Activated CD4-positive, alpha-beta T cell treated with anti-CD3 and anti-CD28 coated beads for 48 hours (primary cell): ENCODE results near the gene CYP2R1.
"Not testable (repeated sequence)": the region's sequence is repeated elsewhere in the genome, so short reads cannot be mapped to it uniquely, and the experiment has no call there.

Source experiments
- DNase-seq: peaks from one replicate; pipeline ENCODE4 v3.0.0-alpha.2; 2020

The CYP2R1 gene

DNA sequence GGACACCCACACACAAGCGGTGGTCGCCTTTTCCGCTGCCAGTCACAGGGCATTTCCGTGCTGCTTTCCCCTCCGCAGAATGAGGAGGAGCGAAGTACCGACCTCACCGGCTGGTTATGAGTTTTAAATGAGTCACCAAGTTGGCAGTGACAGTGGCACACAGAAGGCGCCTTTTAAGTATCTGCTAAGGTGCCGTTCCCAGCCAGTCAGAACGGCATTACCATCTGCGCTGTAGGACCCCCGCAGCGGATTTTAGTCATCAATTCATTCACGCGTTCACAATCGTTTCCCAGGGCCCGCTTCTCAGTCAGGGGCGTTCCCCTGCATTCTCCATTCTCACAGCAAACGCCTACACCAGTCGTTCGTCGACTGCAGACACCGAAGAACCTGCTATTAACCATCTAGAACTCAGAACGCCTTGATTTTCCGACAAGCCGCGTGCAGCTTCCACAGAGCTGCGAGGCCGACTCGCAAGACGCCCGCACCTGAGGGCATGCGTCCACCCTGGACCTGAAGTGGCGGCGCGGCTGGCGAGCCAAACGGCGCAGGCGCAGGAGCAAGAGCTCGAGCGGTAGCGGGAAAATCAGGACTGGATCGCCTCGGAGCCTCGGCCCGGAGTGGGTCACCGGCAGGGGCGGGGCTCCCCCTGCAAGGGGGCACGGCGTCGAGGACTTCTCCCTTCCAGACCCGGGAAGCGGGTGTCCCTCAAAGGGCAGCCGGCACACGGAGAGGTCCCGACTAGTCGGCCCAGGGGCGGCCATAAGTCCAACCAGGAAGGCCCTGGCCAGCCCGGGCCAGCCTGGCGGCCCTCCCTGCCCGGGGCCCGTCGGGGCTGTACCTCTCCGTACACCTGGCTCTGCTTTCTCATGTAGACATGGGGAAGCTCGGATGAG lies 642 bp downstream of the CYP2R1 start:
- DNase-seq: peak; percentile 89

GRCh38 chr11:14886513-14886912 lies 5.5 kb downstream of the CYP2R1 start:
- DNase-seq: no peak

GRCh38 chr11:14884667-14885273 lies 7.3 kb downstream of the CYP2R1 start:
- no peak for DNase-seq

- not testable (repeated sequence) for DNase-seq
Measured at GRCh38 chr11:14883683-14884082, 8.3 kb downstream of the CYP2R1 start.

GRCh38 chr11:14882196-14882595 lies 9.8 kb downstream of the CYP2R1 start:
- DNase-seq: no peak

DNA sequence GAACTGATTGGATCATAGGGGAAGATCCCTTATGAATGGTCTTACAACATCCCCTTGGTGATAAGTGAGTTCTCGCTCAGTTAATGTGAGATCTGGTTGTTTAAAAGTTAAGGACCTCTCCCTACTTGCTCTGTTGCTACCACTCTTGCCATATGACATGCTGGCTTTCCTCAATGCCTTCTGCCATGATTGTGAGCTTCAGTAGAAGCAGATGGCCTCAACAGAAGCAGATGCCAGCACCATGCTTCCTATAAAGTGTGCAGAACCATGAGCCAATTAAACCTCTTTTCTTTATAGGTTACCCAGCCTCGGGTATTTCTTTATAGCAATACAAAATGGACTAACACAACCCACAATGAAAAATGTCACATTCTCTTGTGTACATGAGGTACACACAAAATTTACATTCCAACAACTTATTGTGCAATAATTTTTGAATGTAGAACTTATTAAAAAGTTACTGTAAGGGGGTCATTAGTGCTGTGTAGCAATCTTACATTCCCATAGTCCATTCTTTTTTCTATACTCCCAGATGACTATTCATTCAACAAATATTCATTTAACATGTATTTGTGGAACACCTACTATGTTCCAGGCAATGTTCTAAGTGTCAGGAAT lies 10.3 kb downstream of the CYP2R1 start:
- DNase-seq: no peak

DNA sequence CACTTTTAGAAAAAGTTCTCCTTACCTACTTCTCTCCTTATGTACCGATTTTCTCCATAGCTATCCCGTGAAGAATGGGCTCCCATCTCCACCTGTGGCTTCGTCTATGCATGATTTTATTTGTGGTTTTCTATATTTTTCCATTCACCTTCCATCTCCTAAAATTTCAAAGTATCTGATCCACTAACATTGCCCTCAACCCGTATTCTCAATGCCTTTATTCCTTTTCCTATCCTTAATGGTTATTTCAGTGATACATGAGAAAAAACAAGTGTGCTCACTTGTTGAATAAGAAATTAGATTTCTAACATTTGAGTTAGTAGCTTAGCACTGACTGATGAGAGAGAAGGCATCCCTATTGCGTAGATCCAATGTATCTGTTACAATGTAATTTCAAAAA lies 16.9 kb downstream of the CYP2R1 start:
- DNase-seq: no peak

DNA sequence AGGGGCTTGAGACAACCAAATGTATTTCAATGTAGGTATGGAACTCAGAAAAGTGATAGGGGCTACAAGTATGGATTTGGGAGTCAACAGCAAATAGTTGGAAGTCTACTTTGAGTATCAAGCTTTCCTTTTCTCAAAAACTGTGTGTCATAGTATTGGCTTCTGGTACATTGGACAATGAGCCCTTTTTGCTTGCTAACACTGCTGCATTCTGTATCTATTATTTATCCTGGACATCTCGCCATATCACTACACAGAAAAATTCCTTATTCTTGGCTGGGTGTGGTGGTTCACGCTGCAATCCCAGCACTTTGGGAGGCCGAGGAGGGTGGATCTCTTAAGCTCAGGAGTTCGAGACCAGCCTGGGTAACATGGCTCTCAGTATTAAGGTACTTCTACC lies 18.4 kb downstream of the CYP2R1 start:
- no peak for DNase-seq

GRCh38 chr11:14872032-14872431 lies 20.0 kb downstream of the CYP2R1 start:
- DNase-seq: no peak

DNA sequence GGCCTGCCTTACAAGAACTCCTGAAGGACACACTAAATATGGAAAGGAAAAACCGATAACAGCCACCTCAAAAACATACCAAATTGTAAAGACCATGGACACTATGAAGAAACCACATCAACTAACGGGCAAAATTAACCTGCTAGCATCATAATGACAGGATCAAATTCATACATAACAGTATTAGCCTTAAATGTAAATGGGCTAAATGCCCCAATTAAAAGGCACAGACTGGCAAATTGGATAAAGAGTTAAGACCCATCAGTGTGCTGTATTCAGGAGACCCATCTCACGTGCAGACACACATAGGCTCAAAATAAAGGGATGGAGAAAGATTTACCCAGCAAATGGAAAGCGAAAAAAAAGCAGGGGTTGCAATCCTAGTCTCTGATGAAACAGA lies 28.3 kb downstream of the CYP2R1 start:
- not testable (repeated sequence) for DNase-seq

GRCh38 chr11:14861680-14862079 lies 30.4 kb downstream of the CYP2R1 start:
- no peak for DNase-seq

DNA sequence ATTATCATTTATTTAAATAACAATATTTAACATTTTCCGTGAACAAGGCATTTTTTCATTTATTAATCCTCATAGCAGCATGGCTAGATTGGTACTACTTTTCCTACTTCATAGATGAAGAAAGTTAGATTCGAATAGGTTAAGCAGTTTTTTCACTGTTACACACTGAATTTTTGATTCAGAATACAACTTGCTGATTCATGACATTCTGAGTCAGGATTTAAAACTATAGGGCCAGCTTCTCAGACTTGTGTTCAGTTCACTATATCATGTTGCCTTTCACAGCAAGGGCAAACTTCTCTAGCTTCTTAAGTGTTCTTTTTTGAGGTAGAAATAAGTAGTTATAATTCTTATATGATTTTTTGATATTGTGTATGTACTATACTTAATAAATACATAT lies 31.5 kb downstream of the CYP2R1 start:
- no peak for DNase-seq

- DNase-seq: no peak
Measured at GRCh38 chr11:14858404-14858803, 33.6 kb downstream of the CYP2R1 start.

DNA sequence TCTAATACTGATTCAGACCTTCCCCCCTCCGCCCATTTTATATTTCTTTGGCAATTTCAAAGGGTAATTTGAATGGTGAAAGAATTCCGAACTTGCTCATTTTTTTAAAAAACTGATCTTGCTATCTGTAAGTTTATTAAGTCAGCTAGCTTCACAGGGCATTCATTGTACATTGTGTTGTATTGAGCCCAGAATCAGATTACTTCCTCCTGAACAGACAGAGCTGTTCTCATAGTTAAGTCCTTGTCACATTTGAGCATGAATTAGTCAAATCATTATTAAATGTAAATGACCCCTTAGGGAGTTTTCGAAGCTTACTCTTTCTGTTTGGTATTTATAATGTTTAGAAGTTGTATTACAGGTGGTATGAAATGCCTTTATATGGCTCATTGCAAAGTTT lies 34.4 kb downstream of the CYP2R1 start:
- no peak for DNase-seq

DNA sequence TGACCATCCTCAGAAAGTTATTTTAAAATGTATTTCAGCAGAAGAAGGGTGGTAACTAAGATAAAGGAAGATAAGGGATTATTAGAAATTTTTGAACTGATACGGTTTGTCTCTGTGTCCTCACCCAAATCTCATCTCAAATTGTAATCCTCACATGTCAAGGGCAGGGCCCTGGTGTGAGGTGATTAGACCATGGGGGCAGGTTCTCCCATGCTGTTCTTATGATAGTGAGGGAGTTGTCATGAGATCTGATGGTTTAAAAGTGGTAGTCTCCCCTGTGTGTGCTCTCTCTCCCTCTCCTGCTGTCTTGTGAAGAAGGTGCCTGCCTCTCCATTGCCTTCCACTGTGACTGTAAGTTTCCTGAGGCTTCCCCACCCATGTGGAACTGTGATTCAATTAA lies 36.1 kb downstream of the CYP2R1 start:
- DNase-seq: no peak

- DNase-seq: no peak
Measured at GRCh38 chr11:14854057-14854456, 38.0 kb downstream of the CYP2R1 start.

DNA sequence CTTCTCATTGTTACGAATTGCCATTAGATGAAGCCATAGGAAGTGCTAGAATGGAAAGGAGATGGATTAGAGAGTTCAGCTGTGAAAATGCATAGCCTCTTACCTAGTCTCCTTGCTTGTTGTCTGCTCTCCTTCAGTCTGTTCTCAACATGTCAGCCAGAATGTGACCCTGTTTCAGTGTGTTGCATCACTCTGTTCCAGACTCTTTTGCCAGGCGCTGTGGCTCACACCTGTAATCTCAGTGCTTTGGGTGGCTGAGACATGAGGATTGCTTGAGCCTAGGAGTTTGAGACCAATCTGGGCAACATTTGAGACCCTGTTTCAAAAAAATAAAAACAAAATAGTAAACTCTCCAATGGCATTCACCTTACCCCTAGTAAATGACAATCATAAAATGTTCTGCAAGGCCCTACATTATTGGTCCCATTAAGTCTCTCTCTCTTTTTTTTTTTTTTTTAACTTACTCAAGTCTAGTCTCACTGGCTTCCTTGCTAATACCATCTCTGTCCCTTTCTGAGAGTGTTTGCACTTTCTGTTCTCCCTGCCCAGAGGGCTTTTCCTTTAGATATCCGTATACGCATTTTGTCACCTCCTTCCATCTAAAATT lies 39.4 kb downstream of the CYP2R1 start:
- no peak for DNase-seq

DNA sequence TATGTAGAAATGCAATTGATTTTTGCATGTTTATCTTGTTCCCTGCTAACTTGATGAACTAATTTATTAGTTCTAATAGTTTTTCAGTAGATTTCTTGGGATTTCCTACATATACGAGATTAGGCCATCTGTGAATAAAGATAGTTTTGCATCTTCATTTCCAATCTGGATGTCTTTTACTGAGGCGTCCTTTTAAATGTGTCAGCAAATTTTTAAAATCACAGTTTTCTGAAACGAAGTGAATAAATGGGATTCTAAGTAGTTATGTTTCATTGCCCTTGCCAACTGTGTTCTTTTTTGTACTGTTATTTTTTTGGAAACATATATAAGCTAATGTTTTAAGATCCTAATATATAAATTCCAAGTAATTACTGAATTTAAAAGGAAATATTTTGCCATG lies 50.0 kb downstream of the CYP2R1 start:
- DNase-seq: no peak

- DNase-seq: no peak
Measured at GRCh38 chr11:14835496-14836492, 56.2 kb downstream of the CYP2R1 start.
